H9 (cell line): ENCODE measurements around the gene CEBPE. TPM values are rescaled to one million over a fixed set of nuclear protein-coding genes. Genes with fewer than 3 reads are reported as not detected.
A peak's percentile ranks its signal among the peaks of the same experiment; 100 is the strongest.

Experiments used
- DNase-seq: peaks from one replicate; pipeline ENCODE4 v3.0.0-alpha.2; 2017
- H2AFZ ChIP-seq: one replicate; pipeline ENCODE4 v1.6.1; 2013; ENCODE audit warnings: mild to moderate bottlenecking, low read length, control low read depth, moderate library complexity
- H2AK5ac ChIP-seq: 2 replicates; pipeline ENCODE4 v1.6.1; 2013; ENCODE audit warnings: low read length, control low read depth, mixed read lengths; ENCODE audit not compliant: insufficient read length
- H2BK120ac ChIP-seq: one replicate; pipeline ENCODE4 v1.6.1; 2013; ENCODE audit warnings: low read depth, mild to moderate bottlenecking, low read length, control low read depth, inconsistent platforms; ENCODE audit not compliant: poor library complexity, severe bottlenecking
- H2BK12ac ChIP-seq: 2 replicates; pipeline ENCODE4 v1.6.1; 2013; ENCODE audit warnings: low read length, control low read depth, mixed read lengths, low read depth; ENCODE audit not compliant: insufficient read length
- H2BK15ac ChIP-seq: 2 replicates; pipeline ENCODE4 v1.6.1; 2013; ENCODE audit warnings: low read depth, low read length, control low read depth
- H2BK20ac ChIP-seq: one replicate; pipeline ENCODE4 v1.6.1; 2013; ENCODE audit warnings: low read depth, mild to moderate bottlenecking, low read length, control low read depth, inconsistent platforms; ENCODE audit not compliant: poor library complexity, severe bottlenecking
- H2BK5ac ChIP-seq: 2 replicates; pipeline ENCODE4 v1.6.1; 2013; ENCODE audit warnings: low read length, control low read depth, mixed read lengths; ENCODE audit not compliant: insufficient read length
- H3K14ac ChIP-seq: 2 replicates; pipeline ENCODE4 v1.6.1; 2013; ENCODE audit warnings: low read length, control low read depth; ENCODE audit not compliant: insufficient read depth
- H3K18ac ChIP-seq: 2 replicates; pipeline ENCODE4 v1.6.1; 2013; ENCODE audit warnings: low read depth, mild to moderate bottlenecking, mixed read lengths, low read length, control low read depth; ENCODE audit not compliant: insufficient read length
- H3K23ac ChIP-seq: 2 replicates; pipeline ENCODE4 v1.6.1; 2013; ENCODE audit warnings: low read length, control low read depth, mixed read lengths, low read depth; ENCODE audit not compliant: insufficient read length
- H3K23me2 ChIP-seq: 2 replicates; pipeline ENCODE4 v1.6.1; 2013; ENCODE audit warnings: low read depth, mild to moderate bottlenecking, mixed read lengths, low read length, control low read depth; ENCODE audit not compliant: insufficient read length, poor library complexity, severe bottlenecking
- H3K27ac ChIP-seq: 2 replicates; pipeline ENCODE4 v1.5.1; 2013; ENCODE audit warnings: low read length, control low read depth, mixed read lengths, low read depth; ENCODE audit not compliant: insufficient read length
- H3K27me3 ChIP-seq: 2 replicates; pipeline ENCODE4 v1.6.1; 2013; ENCODE audit warnings: low read length, control low read depth, inconsistent platforms; ENCODE audit not compliant: insufficient read depth
- H3K4ac ChIP-seq: 2 replicates; pipeline ENCODE4 v1.6.1; 2013; ENCODE audit warnings: low read depth, mild to moderate bottlenecking, control low read depth, inconsistent platforms, low read length, moderate library complexity
- H3K4me1 ChIP-seq: 2 replicates; pipeline ENCODE4 v1.6.1; 2013; ENCODE audit warnings: low read length, control low read depth, inconsistent platforms; ENCODE audit not compliant: insufficient read depth
- H3K4me2 ChIP-seq: 2 replicates; pipeline ENCODE4 v1.6.1; 2013; ENCODE audit warnings: low read length, control low read depth, mixed read lengths; ENCODE audit not compliant: insufficient read length, insufficient read depth
- H3K56ac ChIP-seq: 2 replicates; pipeline ENCODE4 v1.6.1; 2013; ENCODE audit warnings: low read depth, mild to moderate bottlenecking, mixed read lengths, low read length, control low read depth; ENCODE audit not compliant: insufficient read length
- H3K79me1 ChIP-seq: 2 replicates; pipeline ENCODE4 v1.6.1; 2013; ENCODE audit warnings: low read depth, mild to moderate bottlenecking, moderate library complexity, low read length, control low read depth, inconsistent platforms; ENCODE audit not compliant: insufficient read depth, poor library complexity, severe bottlenecking
- H3K79me2 ChIP-seq: 2 replicates; pipeline ENCODE4 v1.6.1; 2013; ENCODE audit warnings: low read length, control low read depth, inconsistent platforms; ENCODE audit not compliant: insufficient read depth
- H3K9ac ChIP-seq: 2 replicates; pipeline ENCODE4 v1.6.1; 2013; ENCODE audit warnings: low read length, control low read depth, mixed read lengths; ENCODE audit not compliant: insufficient read length; ENCODE audit errors: extremely low read depth
- H3K9me3 ChIP-seq: one replicate; pipeline ENCODE4 v1.6.1; 2013; ENCODE audit warnings: low read depth, low read length, inconsistent platforms; ENCODE audit not compliant: control insufficient read depth
- H3T11ph ChIP-seq: one replicate; pipeline ENCODE4 v1.6.1; 2013; ENCODE audit warnings: mild to moderate bottlenecking, low read length, control low read depth, inconsistent platforms
- H4K20me1 ChIP-seq: one replicate; pipeline ENCODE4 v1.6.1; 2013; ENCODE audit not compliant: control insufficient read depth, insufficient read length, insufficient read depth
- H4K5ac ChIP-seq: 2 replicates; pipeline ENCODE4 v1.6.1; 2013; ENCODE audit warnings: low read depth, mild to moderate bottlenecking, mixed read lengths, low read length, control low read depth; ENCODE audit not compliant: insufficient read length
- H4K8ac ChIP-seq: replicated peaks from 2 replicates; pipeline ENCODE4 v1.6.1; 2013; ENCODE audit warnings: low read length, control low read depth, mixed read lengths, low read depth; ENCODE audit not compliant: insufficient read length
- H4K91ac ChIP-seq: 2 replicates; pipeline ENCODE4 v1.6.1; 2013; ENCODE audit warnings: low read depth, mild to moderate bottlenecking, moderate library complexity, mixed read lengths, low read length, control low read depth; ENCODE audit not compliant: insufficient read length
- H3K27ac Mint-ChIP-seq, 3 experiments: 2 replicates in 2 of 3; 3 replicates in 1 of 3; pipeline ENCODE4 v1.8.0; 2020 to 2021; ENCODE audit warnings: mixed read lengths in 3 of 3, mild to moderate bottlenecking in 1 of 3, moderate library complexity in 1 of 3
- H3K27me3 Mint-ChIP-seq: 2 replicates; pipeline ENCODE4 v1.8.0; 2021; ENCODE audit warnings: low read depth, mild to moderate bottlenecking, moderate library complexity, mixed read lengths
- H3K36me3 Mint-ChIP-seq, 3 experiments: 2 replicates in 2 of 3; 3 replicates in 1 of 3; pipeline ENCODE4 v1.8.0; 2020 to 2021; ENCODE audit warnings: low read depth in 3 of 3, mixed read lengths in 3 of 3; ENCODE audit not compliant: insufficient read depth in 1 of 3
- H3K4me1 Mint-ChIP-seq, 2 experiments: 2 replicates each; pipeline ENCODE4 v1.8.0; 2020; ENCODE audit warnings: mixed read lengths in 2 of 2
- H3K4me3 Mint-ChIP-seq, 2 experiments: 2 replicates in 1 of 2; 3 replicates in 1 of 2; pipeline ENCODE4 v1.8.0; 2020 to 2021; ENCODE audit warnings: mild to moderate bottlenecking in 2 of 2, mixed read lengths in 2 of 2, moderate library complexity in 1 of 2
- H3K9me3 Mint-ChIP-seq, 2 experiments: 2 replicates in 1 of 2; 3 replicates in 1 of 2; pipeline ENCODE4 v1.8.0; 2020; ENCODE audit warnings: mild to moderate bottlenecking in 2 of 2, mixed read lengths in 2 of 2, moderate library complexity in 1 of 2
- WGBS: extraction: QIAGEN DNeasy Blood & Tissue Kit; methylation state at CpG from one replicate; pipeline ENCODE4 v1.1.7; 2013; ENCODE audit warnings: missing lambda C conversion rate, low lambda C conversion rate, mixed read lengths; ENCODE audit not compliant: insufficient read length; ENCODE audit errors: extremely low coverage; 5-methylcytosine and 5-hydroxymethylcytosine counted together
- total RNA-seq: library from RNA; stranded (reverse); gene quantifications from 2 replicates; pipeline ENCODE4 v1.2.1, GENCODE V29; 2021
- TF ChIP-seq, protein P1 (sequence below): fragments of 200-600 bp; sonication (generic); conservative IDR thresholded peaks from 3 replicates; pipeline ENCODE4 v1.8.0; 2021; ENCODE audit warnings: antibody characterized with exemption, mild to moderate bottlenecking

Gene CEBPE
- total RNA-seq, 1 experiment from 2014 or later = not detected

DNA sequence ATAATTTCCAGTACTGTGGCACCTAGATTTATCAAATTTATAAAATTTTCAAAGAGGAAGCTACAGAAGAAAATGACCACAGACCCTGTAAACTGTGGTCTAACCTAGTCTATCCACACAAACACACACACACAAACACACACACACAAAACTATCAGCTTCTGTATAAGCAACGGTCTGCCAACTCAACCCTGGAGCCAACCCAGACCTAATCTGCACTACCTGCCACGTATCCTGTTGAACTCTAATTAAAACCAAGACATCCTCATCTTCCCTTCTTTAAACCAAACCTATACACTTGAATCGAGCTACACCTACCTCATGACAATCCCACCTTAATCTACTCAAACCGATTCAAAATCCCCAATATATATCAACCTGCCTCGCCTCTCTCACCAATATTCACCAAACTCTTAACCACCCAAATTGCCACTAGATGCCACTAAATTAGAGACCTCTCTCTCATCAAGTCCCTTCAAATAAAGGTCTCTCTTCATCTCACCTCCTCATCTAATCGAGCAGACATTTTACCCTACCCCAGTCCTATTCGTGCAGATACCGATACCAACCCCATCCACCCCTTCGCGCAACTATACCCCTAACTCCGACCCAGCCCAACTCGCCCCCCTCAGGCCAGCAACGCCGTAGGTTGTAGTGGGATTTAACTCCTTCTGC, 24.9 kb downstream of the CEBPE start:
- no peak overlapping the region for H4K91ac ChIP-seq
- peak overlapping the region; percentile 73 for H3K27ac ChIP-seq
- no peak overlapping the region for H2BK15ac ChIP-seq
- H4K5ac ChIP-seq = no peak overlapping the region
- H3K27me3 ChIP-seq = no peaks in the 10 kb centered on the region
- H3K79me1 ChIP-seq = peaks cover 5% of the 10 kb centered on the region
- H2BK20ac ChIP-seq = no peak overlapping the region
- H3K14ac ChIP-seq = no peak overlapping the region
- Mint-ChIP-seq H3K27me3 (no peaks in the 10 kb centered on the region), H3K36me3 (peaks cover 38 to 64% (median 60%) of the 10 kb centered on the region in 3 experiments), H3K4me1 (peaks cover 16 to 25% of the 10 kb centered on the region in 2 experiments), H3K9me3 (no peaks in the 10 kb centered on the region), H3K27ac (no peak overlapping the region), H3K4me3 (no peak overlapping the region)
- H3K9ac ChIP-seq = peak overlapping the region; percentile 99
- DNase-seq = peak; percentile 91
- WGBS = 100% methylated on average over 3 of the region's 14 CpGs
- H3K4me2 ChIP-seq = peak overlapping the region; percentile 93
- no peak overlapping the region for H3K23ac ChIP-seq
- no peak overlapping the region for H3K4ac ChIP-seq
- TF ChIP-seq, protein P1, sequence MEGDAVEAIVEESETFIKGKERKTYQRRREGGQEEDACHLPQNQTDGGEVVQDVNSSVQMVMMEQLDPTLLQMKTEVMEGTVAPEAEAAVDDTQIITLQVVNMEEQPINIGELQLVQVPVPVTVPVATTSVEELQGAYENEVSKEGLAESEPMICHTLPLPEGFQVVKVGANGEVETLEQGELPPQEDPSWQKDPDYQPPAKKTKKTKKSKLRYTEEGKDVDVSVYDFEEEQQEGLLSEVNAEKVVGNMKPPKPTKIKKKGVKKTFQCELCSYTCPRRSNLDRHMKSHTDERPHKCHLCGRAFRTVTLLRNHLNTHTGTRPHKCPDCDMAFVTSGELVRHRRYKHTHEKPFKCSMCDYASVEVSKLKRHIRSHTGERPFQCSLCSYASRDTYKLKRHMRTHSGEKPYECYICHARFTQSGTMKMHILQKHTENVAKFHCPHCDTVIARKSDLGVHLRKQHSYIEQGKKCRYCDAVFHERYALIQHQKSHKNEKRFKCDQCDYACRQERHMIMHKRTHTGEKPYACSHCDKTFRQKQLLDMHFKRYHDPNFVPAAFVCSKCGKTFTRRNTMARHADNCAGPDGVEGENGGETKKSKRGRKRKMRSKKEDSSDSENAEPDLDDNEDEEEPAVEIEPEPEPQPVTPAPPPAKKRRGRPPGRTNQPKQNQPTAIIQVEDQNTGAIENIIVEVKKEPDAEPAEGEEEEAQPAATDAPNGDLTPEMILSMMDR = peak; percentile 29; the same call in 1 of the 3 replicates
- no peak overlapping the region for H2BK12ac ChIP-seq
- no peak overlapping the region for H2AK5ac ChIP-seq
- peaks cover 2% of the 10 kb centered on the region; the same call in 1 of the 2 replicates for H3K4me1 ChIP-seq
- H2AFZ ChIP-seq = no peak overlapping the region
- H3K18ac ChIP-seq = no peak overlapping the region
- peaks cover 6% of the 10 kb centered on the region for H3K23me2 ChIP-seq
- no peak overlapping the region for H2BK120ac ChIP-seq
- peaks cover 19% of the 10 kb centered on the region for H3K79me2 ChIP-seq
- H3K56ac ChIP-seq = no peak overlapping the region
- no peaks in the 10 kb centered on the region for H4K20me1 ChIP-seq
- H2BK5ac ChIP-seq = no peak overlapping the region
- H3T11ph ChIP-seq = no peak overlapping the region
- H4K8ac ChIP-seq = no peak overlapping the region
- no peaks in the 10 kb centered on the region for H3K9me3 ChIP-seq
